Trophoblast cell (in vitro differentiated cells and primary cell): ENCODE measurements around the gene OBSCN.

Experiments
- DNase-seq, 2 donors: peaks; one replicate each; pipeline ENCODE4 v3.0.0-alpha.2; 2016
- H2AFZ ChIP-seq: 2 replicates; pipeline ENCODE4 v1.6.1; 2013; ENCODE audit warnings: low read length, moderate library complexity, mild to moderate bottlenecking; ENCODE audit not compliant: insufficient read depth, poor library complexity
- H2AK5ac ChIP-seq: 2 replicates; pipeline ENCODE4 v1.6.1; 2013; ENCODE audit warnings: mild to moderate bottlenecking, low read length
- H2BK120ac ChIP-seq: 2 replicates; pipeline ENCODE4 v1.6.1; 2013; ENCODE audit warnings: low read length, mild to moderate bottlenecking, moderate library complexity; ENCODE audit not compliant: insufficient read depth, poor library complexity
- H2BK12ac ChIP-seq: 2 replicates; pipeline ENCODE4 v1.6.1; 2013; ENCODE audit warnings: mild to moderate bottlenecking, low read length, moderate library complexity
- H2BK5ac ChIP-seq: 2 replicates; pipeline ENCODE4 v1.6.1; 2013; ENCODE audit warnings: low read length, low read depth, moderate library complexity, mild to moderate bottlenecking; ENCODE audit not compliant: poor library complexity
- H3K14ac ChIP-seq: 2 replicates; pipeline ENCODE4 v1.6.1; 2013; ENCODE audit warnings: mild to moderate bottlenecking, low read length
- H3K18ac ChIP-seq: 2 replicates; pipeline ENCODE4 v1.6.1; 2013; ENCODE audit warnings: mild to moderate bottlenecking, low read length
- H3K23ac ChIP-seq: 2 replicates; pipeline ENCODE4 v1.6.1; 2013; ENCODE audit warnings: low read length
- H3K27ac ChIP-seq: 2 replicates; pipeline ENCODE4 v1.5.1; 2013; ENCODE audit warnings: low read depth, mild to moderate bottlenecking, inconsistent platforms, low read length, moderate library complexity
- H3K27me3 ChIP-seq: 2 replicates; pipeline ENCODE4 v1.6.1; 2013; ENCODE audit warnings: inconsistent platforms, mild to moderate bottlenecking, low read length, moderate library complexity; ENCODE audit not compliant: insufficient read depth
- H3K36me3 ChIP-seq, 2 experiments: 1 replicate in 1 of 2; 2 replicates in 1 of 2; pipeline ENCODE4 v1.6.1; 2013; ENCODE audit warnings: low read length in 2 of 2, mild to moderate bottlenecking in 2 of 2, moderate library complexity in 1 of 2; ENCODE audit not compliant: insufficient read depth in 2 of 2, control insufficient read depth in 1 of 2
- H3K4ac ChIP-seq: 2 replicates; pipeline ENCODE4 v1.6.1; 2013; ENCODE audit warnings: low read depth, mild to moderate bottlenecking, low read length, moderate library complexity
- H3K4me1 ChIP-seq, 2 experiments: 1 replicate in 1 of 2; 2 replicates in 1 of 2; pipeline ENCODE4 v1.6.1; 2013; ENCODE audit warnings: low read length in 2 of 2, mild to moderate bottlenecking in 2 of 2, moderate library complexity in 1 of 2; ENCODE audit not compliant: insufficient read depth in 2 of 2, control insufficient read depth in 1 of 2
- H3K4me2 ChIP-seq: 2 replicates; pipeline ENCODE4 v1.6.1; 2013; ENCODE audit warnings: inconsistent platforms, mild to moderate bottlenecking, low read length, moderate library complexity
- H3K4me3 ChIP-seq: 2 replicates; pipeline ENCODE4 v1.5.1; 2013; ENCODE audit warnings: mild to moderate bottlenecking, low read depth, low read length, inconsistent platforms
- H3K79me1 ChIP-seq: one replicate; pipeline ENCODE4 v1.6.1; 2013; ENCODE audit warnings: low read length
- H3K79me2 ChIP-seq: 2 replicates; pipeline ENCODE4 v1.6.1; 2013; ENCODE audit warnings: low read length, mild to moderate bottlenecking; ENCODE audit not compliant: control insufficient read depth, insufficient read depth, poor library complexity
- H3K9ac ChIP-seq: 2 replicates; pipeline ENCODE4 v1.6.1; 2013; ENCODE audit warnings: mild to moderate bottlenecking, low read length
- H3K9me3 ChIP-seq: 2 replicates; pipeline ENCODE4 v1.6.1; 2013; ENCODE audit warnings: low read depth, mild to moderate bottlenecking, control low read depth, inconsistent platforms, low read length; ENCODE audit not compliant: insufficient read depth
- H4K12ac ChIP-seq: 2 replicates; pipeline ENCODE4 v1.6.1; 2013; ENCODE audit warnings: low read depth, mild to moderate bottlenecking, low read length, moderate library complexity
- H4K8ac ChIP-seq: 2 replicates; pipeline ENCODE4 v1.6.1; 2013; ENCODE audit warnings: low read depth, mild to moderate bottlenecking, low read length, moderate library complexity
- H4K91ac ChIP-seq: one replicate; pipeline ENCODE4 v1.6.1; 2013; ENCODE audit warnings: low read depth, mild to moderate bottlenecking, low read length, moderate library complexity
- WGBS: extraction: QIAGEN DNeasy Blood & Tissue Kit; methylation state at CpG from one replicate; pipeline ENCODE4 v1.1.7; 2013; ENCODE audit warnings: missing lambda C conversion rate; ENCODE audit not compliant: insufficient read length, insufficient coverage; ENCODE audit errors: extremely low coverage; 5-methylcytosine and 5-hydroxymethylcytosine counted together

The OBSCN gene

DNA sequence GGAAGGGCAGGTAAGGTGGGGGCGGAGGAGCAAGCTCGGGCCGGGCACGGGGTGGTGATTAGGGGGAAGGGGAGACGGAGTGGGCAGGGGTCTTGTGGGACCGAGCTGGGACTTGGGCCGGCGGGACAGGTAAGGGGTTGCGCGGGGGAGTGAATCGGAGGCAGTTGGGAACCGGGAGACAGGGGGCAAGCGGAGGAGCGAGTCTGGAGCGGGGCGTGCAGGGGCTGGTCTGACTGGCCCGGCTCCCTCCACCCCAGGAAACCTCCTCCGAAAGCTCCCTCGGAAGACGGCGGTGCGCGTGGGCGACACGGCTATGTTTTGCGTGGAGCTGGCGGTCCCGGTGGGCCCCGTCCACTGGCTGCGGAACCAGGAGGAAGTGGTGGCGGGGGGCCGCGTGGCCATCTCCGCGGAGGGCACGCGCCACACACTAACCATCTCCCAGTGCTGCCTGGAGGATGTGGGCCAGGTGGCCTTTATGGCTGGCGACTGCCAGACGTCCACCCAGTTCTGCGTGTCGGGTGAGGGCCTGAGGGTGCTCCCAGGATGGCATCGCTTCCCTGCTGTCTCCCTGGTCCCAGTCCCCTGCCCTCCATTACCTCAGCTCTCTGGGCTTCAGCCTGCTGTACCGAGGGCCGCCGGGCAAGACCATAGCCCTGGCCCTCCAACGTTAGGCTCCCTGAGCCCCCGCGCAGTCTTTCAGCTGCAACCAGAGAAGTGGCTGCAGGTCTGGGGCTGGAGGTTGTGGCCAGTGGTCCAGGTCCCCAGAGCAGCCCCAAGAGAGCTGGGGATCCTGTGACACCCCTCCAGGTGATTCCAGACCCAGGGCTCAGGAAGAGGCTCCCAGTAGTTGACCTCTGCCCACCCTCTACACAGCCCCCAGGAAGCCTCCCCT lies 6.3 kb downstream of the OBSCN start:
- Histone ChIP-seq H3K4me2 (peak overlapping the region; percentile 81), H2BK5ac (no peak overlapping the region), H3K4ac (no peak overlapping the region), H3K14ac (no peak overlapping the region), H3K4me3 (peak overlapping the region; percentile 69), H3K4me1 (peaks cover 6 to 12% of the 10 kb centered on the region in 2 experiments), H3K36me3 (peaks cover 10 to 16% of the 10 kb centered on the region in 2 experiments), H4K91ac (peak overlapping the region; percentile 10), H3K27me3 (peaks cover 10% of the 10 kb centered on the region), H2BK12ac (no peak overlapping the region), H3K27ac (no peak overlapping the region), H3K9me3 (peaks cover 12% of the 10 kb centered on the region), H3K18ac (peak overlapping the region; percentile 62), H4K12ac (no peak overlapping the region), H2AK5ac (peak overlapping the region; percentile 4), H2AFZ (peak overlapping the region; percentile 44), H3K9ac (no peak overlapping the region), H2BK120ac (no peak overlapping the region), H3K79me2 (no peaks in the 10 kb centered on the region), H3K23ac (no peak overlapping the region), H3K79me1 (peaks cover 6% of the 10 kb centered on the region), H4K8ac (no peak overlapping the region)
- no peak for DNase-seq
- no CpG with 5 or more reads among the region's 48 CpGs for WGBS

GRCh38 chr1:228214921-228215662 lies 7.2 kb downstream of the OBSCN start:
- no peak overlapping the region for H2BK5ac ChIP-seq
- no peak overlapping the region for H2BK12ac ChIP-seq
- peaks cover 17 to 24% of the 10 kb centered on the region in 2 experiments for H3K36me3 ChIP-seq
- H2AK5ac ChIP-seq: no peak overlapping the region
- H3K4ac ChIP-seq: no peak overlapping the region
- H3K79me2 ChIP-seq: no peaks in the 10 kb centered on the region
- peaks cover 10% of the 10 kb centered on the region for H3K27me3 ChIP-seq
- H2AFZ ChIP-seq: no peak overlapping the region
- H2BK120ac ChIP-seq: no peak overlapping the region
- no peak overlapping the region for H4K8ac ChIP-seq
- peaks cover 12% of the 10 kb centered on the region for H3K9me3 ChIP-seq
- no peak overlapping the region for H3K23ac ChIP-seq
- H3K14ac ChIP-seq: no peak overlapping the region
- H3K4me1 ChIP-seq: peaks cover 6 to 12% of the 10 kb centered on the region in 2 experiments
- no peak overlapping the region for H3K4me2 ChIP-seq
- H4K12ac ChIP-seq: no peak overlapping the region
- no peak overlapping the region for H3K9ac ChIP-seq
- no peak overlapping the region for H4K91ac ChIP-seq
- no peak for DNase-seq
- H3K4me3 ChIP-seq: no peak overlapping the region
- no peak overlapping the region for H3K27ac ChIP-seq
- no CpG with 5 or more reads among the region's 23 CpGs for WGBS
- no peak overlapping the region for H3K18ac ChIP-seq
- peaks cover 6% of the 10 kb centered on the region for H3K79me1 ChIP-seq

DNA sequence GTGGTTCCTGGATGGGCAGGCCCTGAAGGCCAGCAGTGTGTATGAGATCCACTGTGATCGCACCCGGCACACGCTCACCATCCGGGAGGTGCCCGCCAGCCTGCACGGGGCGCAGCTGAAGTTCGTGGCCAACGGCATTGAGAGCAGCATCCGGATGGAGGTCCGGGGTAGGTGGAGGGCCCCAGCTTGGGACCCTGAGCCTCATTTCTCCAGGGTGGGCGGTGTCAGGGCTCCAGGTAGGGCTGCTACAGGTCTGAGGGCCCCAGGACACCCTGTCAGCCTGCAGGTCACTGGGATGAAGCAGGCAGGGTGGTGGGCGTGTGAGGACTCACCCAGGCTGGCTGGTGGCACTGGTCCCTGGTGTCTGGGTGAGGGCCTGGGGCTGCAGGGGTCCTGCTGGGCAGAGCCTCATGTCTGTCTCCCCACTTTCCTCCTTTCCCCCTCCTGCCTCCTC lies 7.8 kb downstream of the OBSCN start:
- H2BK5ac ChIP-seq: no peak overlapping the region
- H3K79me1 ChIP-seq: peaks cover 6% of the 10 kb centered on the region
- H3K27ac ChIP-seq: no peak overlapping the region
- peaks cover 12% of the 10 kb centered on the region for H3K9me3 ChIP-seq
- H3K4me1 ChIP-seq: peaks cover 6 to 12% of the 10 kb centered on the region in 2 experiments
- H3K4ac ChIP-seq: no peak overlapping the region
- no peak overlapping the region for H4K91ac ChIP-seq
- H3K9ac ChIP-seq: no peak overlapping the region
- no peak overlapping the region for H2AFZ ChIP-seq
- no peak overlapping the region for H4K8ac ChIP-seq
- no peak for DNase-seq
- H2BK12ac ChIP-seq: no peak overlapping the region
- H3K4me2 ChIP-seq: no peak overlapping the region
- H3K27me3 ChIP-seq: peaks cover 10% of the 10 kb centered on the region
- H4K12ac ChIP-seq: no peak overlapping the region
- H2AK5ac ChIP-seq: no peak overlapping the region
- no peak overlapping the region for H3K4me3 ChIP-seq
- no peak overlapping the region for H3K14ac ChIP-seq
- no peak overlapping the region for H3K18ac ChIP-seq
- no peak overlapping the region for H3K23ac ChIP-seq
- H3K36me3 ChIP-seq: peaks cover 22 to 26% of the 10 kb centered on the region in 2 experiments
- H2BK120ac ChIP-seq: no peak overlapping the region
- no CpG with 5 or more reads among the region's 13 CpGs for WGBS
- no peaks in the 10 kb centered on the region for H3K79me2 ChIP-seq

DNA sequence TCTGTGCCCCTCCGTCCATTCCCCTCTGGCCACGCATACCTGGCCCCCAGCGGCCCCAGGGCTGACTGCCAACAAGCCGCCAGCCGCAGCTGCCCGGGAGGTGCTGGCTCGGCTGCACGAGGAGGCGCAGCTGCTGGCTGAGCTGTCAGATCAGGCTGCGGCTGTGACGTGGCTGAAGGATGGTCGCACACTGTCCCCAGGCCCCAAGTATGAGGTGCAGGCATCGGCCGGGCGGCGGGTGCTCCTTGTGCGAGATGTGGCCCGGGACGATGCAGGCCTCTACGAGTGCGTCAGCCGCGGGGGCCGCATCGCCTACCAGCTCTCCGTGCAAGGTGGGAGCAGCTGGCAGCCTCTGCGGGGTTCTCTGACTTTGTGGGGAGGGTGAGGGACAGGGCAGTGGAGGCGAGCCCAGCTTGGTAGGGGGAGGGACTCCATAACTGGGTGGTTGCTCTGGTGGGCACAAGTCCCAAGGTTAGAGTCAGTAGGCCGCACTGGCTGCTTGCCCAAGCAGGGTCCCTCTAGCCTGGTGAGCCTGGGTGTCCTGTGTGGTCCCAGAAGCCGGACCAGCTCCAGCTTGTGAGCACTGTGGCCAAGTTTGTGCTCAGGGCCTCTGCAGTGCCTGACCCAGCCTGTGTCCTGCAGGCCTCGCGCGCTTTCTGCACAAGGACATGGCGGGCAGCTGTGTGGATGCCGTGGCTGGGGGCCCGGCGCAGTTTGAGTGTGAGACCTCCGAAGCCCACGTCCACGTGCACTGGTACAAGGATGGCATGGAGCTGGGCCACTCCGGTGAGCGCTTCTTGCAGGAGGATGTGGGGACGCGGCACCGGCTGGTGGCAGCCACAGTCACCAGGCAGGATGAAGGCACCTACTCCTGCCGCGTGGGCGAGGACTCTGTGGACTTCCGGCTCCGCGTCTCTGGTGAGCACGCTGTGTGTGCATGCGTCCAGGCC lies 8.8 kb downstream of the OBSCN start:
- Histone ChIP-seq H4K8ac (no peak overlapping the region), H4K91ac (no peak overlapping the region), H3K79me1 (peaks cover 6% of the 10 kb centered on the region), H3K4me2 (no peak overlapping the region), H3K4ac (no peak overlapping the region), H3K27me3 (peaks cover 10% of the 10 kb centered on the region), H2BK5ac (no peak overlapping the region), H2BK120ac (no peak overlapping the region), H3K9ac (no peak overlapping the region), H2AFZ (no peak overlapping the region), H3K4me3 (no peak overlapping the region), H2AK5ac (no peak overlapping the region), H3K9me3 (peaks cover 11% of the 10 kb centered on the region), H3K14ac (no peak overlapping the region), H3K18ac (no peak overlapping the region), H2BK12ac (no peak overlapping the region), H3K23ac (no peak overlapping the region), H3K27ac (no peak overlapping the region), H3K79me2 (no peaks in the 10 kb centered on the region), H4K12ac (no peak overlapping the region), H3K36me3 (peaks cover 22 to 26% of the 10 kb centered on the region in 2 experiments), H3K4me1 (peaks cover 6 to 12% of the 10 kb centered on the region in 2 experiments)
- DNase-seq: no peak
- WGBS: no CpG with 5 or more reads among the region's 53 CpGs
